Duodenal mucosa (tissue), 2 donors: ENCODE measurements around the gene C1orf167.

Source experiments
- H3K27ac ChIP-seq: one replicate; pipeline ENCODE4 v1.7.0; 2013; ENCODE audit warnings: low read depth, low read length
- H3K27me3 ChIP-seq, 2 donors: one replicate each; pipeline ENCODE4 v1.7.0; 2013; ENCODE audit warnings: low read length in 2 of 2, control low read depth in 1 of 2; ENCODE audit not compliant: insufficient read depth in 2 of 2, control insufficient read depth in 1 of 2
- H3K36me3 ChIP-seq, 2 donors: one replicate each; pipeline ENCODE4 v1.7.0; 2013; ENCODE audit warnings: low read length in 2 of 2, control low read depth in 1 of 2; ENCODE audit not compliant: insufficient read depth in 2 of 2, control insufficient read depth in 1 of 2
- H3K4me1 ChIP-seq, 2 donors: one replicate each; pipeline ENCODE4 v1.7.0; 2013; ENCODE audit warnings: low read length in 2 of 2, control low read depth in 1 of 2; ENCODE audit not compliant: insufficient read depth in 2 of 2, control insufficient read depth in 1 of 2
- H3K4me3 ChIP-seq, 2 donors: one replicate each; pipeline ENCODE4 v1.7.0; 2013; ENCODE audit warnings: low read length in 2 of 2, low read depth in 1 of 2
- H3K9ac ChIP-seq, 2 donors: one replicate each; pipeline ENCODE4 v1.7.0; 2013; ENCODE audit warnings: low read length in 2 of 2, low read depth in 1 of 2
- H3K9me3 ChIP-seq, 2 donors: one replicate each; pipeline ENCODE4 v1.7.0; 2013; ENCODE audit warnings: low read length in 2 of 2, control low read depth in 1 of 2; ENCODE audit not compliant: control insufficient read depth in 1 of 2

C1orf167 gene

DNA sequence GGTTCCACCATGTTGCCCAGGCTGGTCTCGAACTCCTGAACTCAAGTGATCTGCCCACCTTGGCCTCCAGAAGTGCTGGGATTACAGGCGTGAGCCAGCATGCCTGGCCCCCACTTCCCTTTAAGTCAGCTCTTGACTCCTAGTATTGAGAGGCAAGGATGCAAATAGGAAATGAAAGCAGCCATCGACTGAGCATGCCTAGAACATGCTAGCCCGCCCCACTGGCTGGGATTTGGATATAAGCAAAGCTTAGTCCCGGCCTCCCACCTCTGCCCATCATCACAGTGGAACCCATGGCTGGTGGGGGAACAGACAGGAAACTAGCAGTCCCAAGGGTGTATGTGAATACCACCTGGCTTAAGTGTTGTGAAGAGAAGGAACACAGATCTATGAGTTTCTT lies 10.5 kb downstream of the C1orf167 start:
- H3K27ac ChIP-seq = no peak overlapping the region
- H3K27me3 ChIP-seq = no peaks in the 10 kb centered on the region
- H3K4me3 ChIP-seq = no peak overlapping the region
- no peaks in the 10 kb centered on the region for H3K36me3 ChIP-seq
- H3K4me1 ChIP-seq = peaks cover 0 to 4% of the 10 kb centered on the region in 2 donors
- no peak overlapping the region for H3K9ac ChIP-seq
- H3K9me3 ChIP-seq = no peaks in the 10 kb centered on the region

DNA sequence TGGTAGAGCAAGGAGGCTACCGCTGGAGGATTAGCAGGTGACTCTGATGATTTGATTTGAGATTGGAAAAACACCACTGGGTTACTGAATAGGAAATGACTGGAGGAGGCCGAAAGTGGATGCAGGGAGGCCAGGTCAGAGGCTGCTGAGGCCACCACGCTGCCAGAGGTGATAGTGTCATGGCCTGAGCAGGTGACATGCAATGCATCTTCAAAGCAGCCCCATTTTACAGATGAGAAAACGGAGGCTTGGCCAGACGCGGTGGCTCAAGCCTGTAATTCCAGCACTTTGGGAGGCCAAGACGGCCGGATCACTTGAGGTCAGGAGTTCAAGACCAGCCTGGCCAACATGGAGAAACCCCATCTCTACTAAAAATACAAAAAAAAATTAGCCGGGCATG lies 12.8 kb downstream of the C1orf167 start:
- Histone ChIP-seq H3K9me3 (no peaks in the 10 kb centered on the region), H3K27ac (no peak overlapping the region), H3K27me3 (no peaks in the 10 kb centered on the region), H3K36me3 (no peaks in the 10 kb centered on the region), H3K9ac (no peak overlapping the region), H3K4me3 (no peak overlapping the region), H3K4me1 (peaks cover 0 to 15% of the 10 kb centered on the region in 2 donors)

DNA sequence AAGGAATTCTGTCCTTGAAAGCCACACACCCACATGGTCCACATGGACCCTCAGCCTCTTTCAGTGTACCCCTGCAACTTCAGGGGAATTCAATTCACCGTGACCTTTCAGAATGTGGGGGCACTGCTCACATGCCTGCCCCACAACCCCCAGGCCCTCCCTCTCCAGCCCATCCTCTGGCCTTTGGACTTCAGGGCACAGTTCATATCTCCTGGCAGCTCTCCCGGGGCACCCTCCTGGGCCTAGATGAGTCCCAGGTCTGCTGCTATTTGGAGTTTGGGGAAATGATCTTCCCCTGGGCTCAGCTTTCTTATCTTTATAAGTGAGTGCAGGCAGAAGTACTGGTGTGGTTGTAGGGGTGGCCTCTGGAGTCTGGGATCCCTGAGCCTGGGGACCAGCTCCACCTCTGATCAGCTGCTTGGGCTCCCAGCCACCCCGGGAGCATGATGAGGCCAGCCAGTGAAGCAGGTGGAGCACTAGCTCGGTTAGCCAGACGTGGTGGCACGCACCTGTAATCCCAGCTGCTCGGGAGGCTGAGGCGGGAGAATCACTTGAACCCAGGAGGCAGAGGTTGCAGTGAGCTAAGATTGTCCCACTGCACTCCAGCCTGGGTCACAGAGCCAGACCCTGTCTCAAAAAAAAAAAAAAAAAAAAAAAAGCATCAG lies 15.8 kb downstream of the C1orf167 start:
- Histone ChIP-seq H3K27ac (no peak overlapping the region), H3K9me3 (no peaks in the 10 kb centered on the region), H3K4me1 (peaks cover 0 to 15% of the 10 kb centered on the region in 2 donors), H3K4me3 (no peak overlapping the region), H3K36me3 (no peaks in the 10 kb centered on the region), H3K9ac (no peak overlapping the region), H3K27me3 (no peaks in the 10 kb centered on the region)

DNA sequence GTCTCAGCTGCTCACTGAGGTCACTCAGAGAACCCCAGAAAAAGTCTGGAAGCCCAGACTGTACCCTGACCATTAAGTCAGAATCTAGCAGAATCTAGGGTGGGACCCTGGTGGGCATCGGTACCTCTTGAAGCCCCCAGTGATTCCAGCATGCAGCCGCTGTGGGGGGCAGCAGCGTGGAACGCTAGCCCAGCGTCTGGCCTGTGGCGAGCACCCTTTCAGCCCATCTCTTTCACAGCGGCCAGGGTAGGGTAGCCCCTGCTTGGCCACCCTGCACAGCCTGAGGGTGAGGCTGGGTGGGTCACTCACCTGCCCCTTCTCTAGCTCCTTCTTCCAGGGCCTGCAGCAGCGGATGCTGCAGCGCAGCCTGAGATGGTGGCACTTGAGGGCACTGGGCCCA lies 16.3 kb downstream of the C1orf167 start:
- Histone ChIP-seq H3K4me3 (no peak overlapping the region), H3K4me1 (peaks cover 0 to 15% of the 10 kb centered on the region in 2 donors), H3K27me3 (no peaks in the 10 kb centered on the region), H3K9ac (no peak overlapping the region), H3K36me3 (no peaks in the 10 kb centered on the region), H3K27ac (no peak overlapping the region), H3K9me3 (no peaks in the 10 kb centered on the region)

DNA sequence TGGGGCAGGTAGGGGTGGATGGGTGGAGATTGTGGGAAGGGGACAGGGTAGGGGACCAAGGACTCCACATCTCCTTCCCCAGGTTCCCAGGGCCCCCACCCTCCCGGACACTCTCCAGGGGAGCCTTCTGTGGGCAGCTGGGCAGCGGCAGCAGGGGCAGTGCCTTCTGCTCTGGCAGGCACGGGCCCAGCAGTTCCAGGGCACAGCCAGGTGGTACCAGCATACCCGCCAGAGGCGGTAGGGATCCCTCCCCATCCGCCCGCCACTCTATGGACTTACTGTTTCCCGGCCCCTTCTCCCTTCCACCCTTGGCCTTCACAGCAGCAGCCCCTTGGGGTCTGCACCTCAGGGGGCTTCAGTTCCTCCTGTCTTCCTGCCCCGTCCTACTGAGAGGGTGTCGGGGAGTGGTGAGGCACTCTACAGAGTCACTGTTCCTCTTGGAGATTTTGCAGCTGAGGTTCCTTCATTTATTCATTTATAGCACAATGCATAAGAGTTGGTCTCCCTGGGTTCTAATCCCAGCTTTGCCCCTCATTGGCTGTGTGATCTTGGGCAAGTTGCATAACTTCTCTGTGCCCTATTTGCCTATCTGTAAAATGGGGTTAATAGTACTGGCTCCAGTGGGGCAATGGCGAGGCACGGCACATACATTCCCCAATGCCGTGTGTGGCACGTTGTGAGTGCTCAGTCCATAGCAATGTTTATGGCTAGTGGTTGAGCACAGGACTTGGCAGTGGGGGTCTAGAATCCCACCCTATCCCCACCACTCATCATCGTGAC lies 17.0 kb downstream of the C1orf167 start:
- H3K4me1 ChIP-seq = peaks cover 0 to 15% of the 10 kb centered on the region in 2 donors
- no peaks in the 10 kb centered on the region for H3K9me3 ChIP-seq
- no peak overlapping the region for H3K27ac ChIP-seq
- no peak overlapping the region for H3K9ac ChIP-seq
- no peaks in the 10 kb centered on the region for H3K36me3 ChIP-seq
- H3K27me3 ChIP-seq = no peaks in the 10 kb centered on the region
- H3K4me3 ChIP-seq = no peak overlapping the region

DNA sequence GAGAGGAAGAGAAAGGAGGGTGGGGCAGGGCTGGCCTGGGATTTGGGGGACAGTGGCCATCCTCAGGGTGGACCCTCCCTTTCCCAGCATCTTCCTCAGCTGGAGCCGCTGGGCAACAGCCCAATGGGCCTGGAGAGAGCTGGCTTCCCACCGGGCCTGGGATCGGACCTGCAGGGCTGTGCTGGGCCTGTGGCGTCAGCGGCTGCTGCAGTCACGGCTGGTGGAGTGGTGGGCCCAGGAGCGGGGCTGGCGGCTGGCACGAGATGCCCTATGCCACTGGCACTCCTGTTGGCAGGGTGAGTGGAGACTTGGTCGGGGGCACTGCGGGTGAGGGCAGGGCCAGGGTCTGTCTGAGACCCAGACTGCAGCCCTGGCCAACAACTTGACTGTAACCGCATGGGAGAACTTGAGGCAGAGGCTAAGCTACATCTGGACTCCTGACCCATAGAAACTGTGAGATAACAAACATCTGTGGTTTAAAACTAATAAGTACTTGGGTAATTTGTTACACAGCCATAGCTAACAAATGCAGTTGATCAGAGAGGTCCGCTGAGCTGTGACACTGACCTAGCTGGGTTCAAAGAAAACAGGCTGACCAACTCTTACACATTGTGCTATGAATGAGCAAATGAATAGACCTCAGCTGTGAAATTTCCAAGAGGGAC lies 17.9 kb downstream of the C1orf167 start:
- Histone ChIP-seq H3K4me1 (peaks cover 3 to 21% of the 10 kb centered on the region in 2 donors), H3K9me3 (no peaks in the 10 kb centered on the region), H3K9ac (no peak overlapping the region)

DNA sequence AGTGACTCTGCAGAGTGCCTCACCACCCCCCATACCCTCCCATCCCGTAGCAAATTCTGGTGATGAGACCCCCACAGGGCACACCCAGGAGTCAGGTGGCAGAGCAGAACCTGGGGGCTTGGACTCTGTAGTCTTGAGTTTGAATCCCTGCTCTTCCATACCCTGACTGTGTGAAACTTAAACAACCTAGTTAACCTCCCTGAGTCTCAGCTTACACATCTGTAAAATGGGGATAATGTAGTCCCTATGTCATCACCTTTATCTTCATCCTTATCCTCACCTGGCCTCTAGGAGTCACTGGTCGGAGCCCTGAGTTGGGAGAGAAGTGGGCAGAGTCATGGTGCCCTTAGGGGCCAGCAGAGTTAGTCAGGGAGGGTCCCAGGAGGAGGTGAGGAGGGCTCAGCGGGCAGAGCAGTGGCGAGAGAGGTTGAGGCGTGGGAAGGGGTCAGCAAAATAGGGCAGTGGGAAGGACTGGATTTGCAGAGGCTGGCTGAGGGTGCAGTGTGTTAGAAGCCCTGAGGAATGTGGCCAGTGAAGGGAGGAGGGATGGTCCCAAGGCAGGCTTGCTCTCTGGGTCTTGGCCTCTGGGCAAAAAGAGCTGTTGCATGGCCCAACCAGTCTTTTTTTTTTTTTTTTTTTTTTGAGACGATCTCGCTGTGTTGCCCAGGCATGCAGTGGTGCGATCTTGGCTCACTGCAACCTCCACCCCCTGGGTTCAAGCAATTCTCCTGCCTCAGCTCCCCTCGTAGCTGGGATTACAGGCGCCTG lies 18.6 kb downstream of the C1orf167 start:
- no peaks in the 10 kb centered on the region for H3K9me3 ChIP-seq
- no peak overlapping the region for H3K27ac ChIP-seq
- no peaks in the 10 kb centered on the region for H3K27me3 ChIP-seq
- no peak overlapping the region for H3K9ac ChIP-seq
- no peaks in the 10 kb centered on the region for H3K36me3 ChIP-seq
- H3K4me3 ChIP-seq = no peak overlapping the region
- H3K4me1 ChIP-seq = peaks cover 9 to 27% of the 10 kb centered on the region in 2 donors

More for the DNA sequence above, 17.9 kb downstream of the C1orf167 start:
- no peaks in the 10 kb centered on the region for H3K36me3 ChIP-seq
- no peaks in the 10 kb centered on the region for H3K27me3 ChIP-seq
- no peak overlapping the region for H3K27ac ChIP-seq
- H3K4me3 ChIP-seq = no peak overlapping the region

DNA sequence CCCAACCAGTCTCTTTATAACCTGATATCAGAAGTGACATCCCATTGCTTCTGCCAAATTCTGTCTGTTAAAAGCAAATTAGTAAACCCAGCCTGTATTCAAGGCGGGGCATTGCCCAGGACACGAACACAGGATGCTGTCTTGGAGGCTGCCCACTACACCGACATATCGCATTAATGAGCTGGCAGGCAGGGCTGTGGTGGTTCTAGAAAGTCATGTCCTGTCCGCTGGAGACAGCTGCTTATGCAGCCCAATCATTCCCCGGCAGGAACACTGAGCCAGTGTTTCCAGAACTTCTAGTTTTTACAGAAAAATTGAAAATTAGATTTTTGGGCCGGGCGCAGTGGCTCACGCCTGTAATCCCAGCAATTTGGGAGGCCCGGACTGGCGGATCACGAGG lies 19.3 kb downstream of the C1orf167 start:
- no peak overlapping the region for H3K27ac ChIP-seq
- H3K36me3 ChIP-seq = no peaks in the 10 kb centered on the region
- peaks cover 10 to 26% of the 10 kb centered on the region in 2 donors for H3K4me1 ChIP-seq
- no peaks in the 10 kb centered on the region for H3K27me3 ChIP-seq
- no peak overlapping the region for H3K4me3 ChIP-seq
- H3K9me3 ChIP-seq = no peaks in the 10 kb centered on the region
- no peak overlapping the region for H3K9ac ChIP-seq

DNA sequence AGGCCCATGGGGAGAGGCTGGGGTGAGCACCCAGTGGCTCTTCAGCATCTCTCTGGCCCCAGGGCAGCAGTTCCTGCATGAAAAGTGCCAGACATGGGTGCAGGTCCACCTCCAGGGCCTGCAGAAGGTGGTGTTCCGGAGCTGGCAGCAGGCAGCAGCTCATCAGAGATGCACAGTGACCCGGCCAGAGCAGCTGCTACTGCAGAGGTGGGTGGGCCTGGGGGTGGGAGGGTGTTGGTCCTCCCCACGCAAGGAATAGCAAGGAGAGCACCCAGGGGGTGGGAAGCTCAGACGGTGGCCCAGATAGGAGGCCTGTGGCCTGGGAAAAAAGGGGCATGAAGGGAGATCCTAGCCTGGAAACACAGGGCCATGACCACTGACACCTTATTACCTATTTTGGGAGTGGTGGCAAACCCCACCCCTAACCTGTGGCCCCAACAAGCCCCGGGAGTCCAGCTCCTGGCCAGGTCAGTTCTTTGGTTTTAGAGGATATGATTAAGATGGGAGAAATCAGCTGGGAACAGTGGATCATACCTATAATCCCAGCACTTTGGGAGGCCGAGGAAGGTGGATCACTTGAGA lies 20.2 kb downstream of the C1orf167 start:
- Histone ChIP-seq H3K27ac (no peak overlapping the region), H3K4me1 (peaks cover 16 to 31% of the 10 kb centered on the region in 2 donors), H3K4me3 (no peak overlapping the region), H3K9me3 (no peaks in the 10 kb centered on the region), H3K27me3 (no peaks in the 10 kb centered on the region), H3K36me3 (no peaks in the 10 kb centered on the region), H3K9ac (no peak overlapping the region)
